ENCODE results near the gene C6orf141.
A peak's percentile ranks its signal among the peaks of the same experiment; 100 is the strongest.

The C6orf141 gene

DNA sequence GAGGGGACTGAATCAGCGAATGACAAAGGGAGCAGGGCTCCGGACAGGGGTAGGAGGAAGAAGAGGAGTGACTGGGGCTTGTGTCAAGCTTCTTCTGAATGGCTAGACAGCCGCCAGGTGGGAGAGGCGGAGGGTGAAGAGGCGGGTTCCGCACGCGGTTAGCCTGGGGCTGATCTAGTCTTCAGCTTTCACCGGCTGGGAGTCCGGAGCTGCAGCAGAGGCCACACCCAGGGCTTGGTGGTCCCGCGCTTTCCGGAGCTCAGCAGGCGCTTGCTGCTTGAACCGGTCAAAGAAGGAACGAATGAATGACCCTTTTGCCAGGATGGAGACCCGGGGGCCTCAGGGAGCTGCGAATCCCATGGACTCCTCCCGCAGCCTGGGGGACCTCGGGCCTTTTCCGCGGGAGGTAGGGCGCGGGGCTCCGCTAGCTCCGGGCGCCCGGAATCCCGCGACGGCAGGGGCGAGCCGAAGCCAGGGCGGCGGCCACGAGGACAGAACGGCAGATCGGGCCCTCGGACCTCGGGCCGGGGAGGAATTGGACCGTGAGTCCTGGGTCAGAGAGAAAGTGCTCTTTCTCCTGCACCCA is at the start of gene C6orf141:
Gene C6orf141 (plus strand): TSS at position 177 of the 586 bp plus-strand sequence. CDS start 125 bp downstream, at position 302.
- H3K27me3 ChIP-seq (ENCODE audit: low read depth, low read length): no peaks in the 10 kb centered on the region
- peaks cover 0 to 18% of the 10 kb centered on the region in 2 donors for H3K4me1 ChIP-seq (ENCODE audit: control insufficient read depth in 1 of 2, insufficient read depth in 2 of 2, low read length in 2 of 2)
- no peaks in the 10 kb centered on the region for H3K36me3 ChIP-seq (ENCODE audit: control insufficient read depth in 1 of 2, insufficient read depth in 2 of 2, low read length in 2 of 2)
- no peaks in the 10 kb centered on the region for H3K9me3 ChIP-seq (ENCODE audit: control insufficient read depth in 1 of 2, low read length in 2 of 2)
- H3K27ac ChIP-seq (ENCODE audit: low read length): peak within 1 kb of the TSS; percentile 27
- H3K4me3 ChIP-seq (ENCODE audit: low read depth in 1 of 2, low read length in 2 of 2): peak within 1 kb of the TSS; percentile 67 to 75

DNA sequence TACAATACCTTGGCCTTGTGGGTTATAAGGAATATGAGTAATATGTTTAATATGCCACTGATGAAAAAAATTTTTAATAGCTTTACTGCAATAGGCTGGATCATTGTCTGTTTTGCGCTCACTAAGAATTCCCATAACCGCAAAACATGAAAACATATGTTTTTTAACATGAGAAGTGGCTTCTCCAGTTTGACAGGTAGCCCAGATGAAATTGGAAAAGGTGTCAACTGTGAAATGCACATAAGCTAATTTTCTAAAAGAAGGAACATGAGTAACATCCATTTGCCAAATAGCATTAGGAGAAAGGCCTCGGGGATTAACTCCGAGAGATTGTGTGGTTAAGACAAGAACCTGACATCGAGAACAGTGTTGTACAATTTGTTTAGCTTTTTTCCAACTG is 45.8 kb upstream of the C6orf141 start:
- Histone ChIP-seq H3K4me3 (ENCODE audit: low read depth in 1 of 2, low read length in 2 of 2) (no peak overlapping the region), H3K9me3 (ENCODE audit: control insufficient read depth in 1 of 2, low read length in 2 of 2) (no peaks in the 10 kb centered on the region), H3K4me1 (ENCODE audit: control insufficient read depth in 1 of 2, insufficient read depth in 2 of 2, low read length in 2 of 2) (no peaks in the 10 kb centered on the region), H3K27ac (ENCODE audit: low read length) (no peak overlapping the region), H3K27me3 (ENCODE audit: low read depth, low read length) (no peaks in the 10 kb centered on the region), H3K36me3 (ENCODE audit: control insufficient read depth in 1 of 2, insufficient read depth in 2 of 2, low read length in 2 of 2) (no peaks in the 10 kb centered on the region)

DNA sequence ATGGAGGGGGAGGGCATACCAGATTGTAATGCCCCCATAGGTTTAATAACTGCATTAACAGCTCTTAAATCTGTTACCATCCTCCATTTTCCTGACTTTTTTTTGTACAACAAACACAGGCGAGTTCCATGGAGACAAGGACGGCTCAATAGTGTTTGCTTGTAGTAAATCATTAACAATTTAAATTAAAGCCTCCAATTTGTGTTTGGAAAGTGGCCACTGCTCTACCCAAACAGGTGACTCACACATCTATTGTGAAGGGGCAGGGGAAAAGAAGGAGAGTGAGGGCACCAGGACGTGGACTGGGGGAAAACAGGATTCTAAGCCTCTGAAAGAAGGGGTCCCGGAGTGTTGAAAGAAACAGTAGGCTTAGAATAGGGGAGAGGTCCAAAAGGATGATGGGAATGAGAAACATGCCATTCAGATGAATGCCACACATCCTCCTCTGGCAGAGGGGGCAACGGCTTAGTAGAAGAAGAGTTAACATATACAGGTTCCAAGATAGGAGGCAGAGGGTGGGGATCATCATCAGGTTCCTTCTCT is 43.8 kb upstream of the C6orf141 start:
- no peaks in the 10 kb centered on the region for H3K36me3 ChIP-seq (ENCODE audit: control insufficient read depth in 1 of 2, insufficient read depth in 2 of 2, low read length in 2 of 2)
- H3K9me3 ChIP-seq (ENCODE audit: control insufficient read depth in 1 of 2, low read length in 2 of 2): no peaks in the 10 kb centered on the region
- H3K27ac ChIP-seq (ENCODE audit: low read length): no peak overlapping the region
- H3K27me3 ChIP-seq (ENCODE audit: low read depth, low read length): no peaks in the 10 kb centered on the region
- no peaks in the 10 kb centered on the region for H3K4me1 ChIP-seq (ENCODE audit: control insufficient read depth in 1 of 2, insufficient read depth in 2 of 2, low read length in 2 of 2)
- no peak overlapping the region for H3K4me3 ChIP-seq (ENCODE audit: low read depth in 1 of 2, low read length in 2 of 2)

GRCh38 chr6:49509342-49509741 is 41.1 kb upstream of the C6orf141 start:
- no peaks in the 10 kb centered on the region for H3K27me3 ChIP-seq (ENCODE audit: low read depth, low read length)
- H3K9me3 ChIP-seq (ENCODE audit: control insufficient read depth in 1 of 2, low read length in 2 of 2): no peaks in the 10 kb centered on the region
- no peak overlapping the region for H3K27ac ChIP-seq (ENCODE audit: low read length)
- H3K36me3 ChIP-seq (ENCODE audit: control insufficient read depth in 1 of 2, insufficient read depth in 2 of 2, low read length in 2 of 2): no peaks in the 10 kb centered on the region
- H3K4me1 ChIP-seq (ENCODE audit: control insufficient read depth in 1 of 2, insufficient read depth in 2 of 2, low read length in 2 of 2): no peaks in the 10 kb centered on the region
- no peak overlapping the region for H3K4me3 ChIP-seq (ENCODE audit: low read depth in 1 of 2, low read length in 2 of 2)

- no peak overlapping the region for H3K27ac ChIP-seq (ENCODE audit: low read length)
- H3K9me3 ChIP-seq (ENCODE audit: control insufficient read depth in 1 of 2, low read length in 2 of 2): no peaks in the 10 kb centered on the region
- no peaks in the 10 kb centered on the region for H3K27me3 ChIP-seq (ENCODE audit: low read depth, low read length)
- no peak overlapping the region for H3K4me3 ChIP-seq (ENCODE audit: low read depth in 1 of 2, low read length in 2 of 2)
- H3K36me3 ChIP-seq (ENCODE audit: control insufficient read depth in 1 of 2, insufficient read depth in 2 of 2, low read length in 2 of 2): no peaks in the 10 kb centered on the region
- no peaks in the 10 kb centered on the region for H3K4me1 ChIP-seq (ENCODE audit: control insufficient read depth in 1 of 2, insufficient read depth in 2 of 2, low read length in 2 of 2)
These were observed 37.1 kb upstream of the C6orf141 start for GRCh38 chr6:49513153-49513989.

DNA sequence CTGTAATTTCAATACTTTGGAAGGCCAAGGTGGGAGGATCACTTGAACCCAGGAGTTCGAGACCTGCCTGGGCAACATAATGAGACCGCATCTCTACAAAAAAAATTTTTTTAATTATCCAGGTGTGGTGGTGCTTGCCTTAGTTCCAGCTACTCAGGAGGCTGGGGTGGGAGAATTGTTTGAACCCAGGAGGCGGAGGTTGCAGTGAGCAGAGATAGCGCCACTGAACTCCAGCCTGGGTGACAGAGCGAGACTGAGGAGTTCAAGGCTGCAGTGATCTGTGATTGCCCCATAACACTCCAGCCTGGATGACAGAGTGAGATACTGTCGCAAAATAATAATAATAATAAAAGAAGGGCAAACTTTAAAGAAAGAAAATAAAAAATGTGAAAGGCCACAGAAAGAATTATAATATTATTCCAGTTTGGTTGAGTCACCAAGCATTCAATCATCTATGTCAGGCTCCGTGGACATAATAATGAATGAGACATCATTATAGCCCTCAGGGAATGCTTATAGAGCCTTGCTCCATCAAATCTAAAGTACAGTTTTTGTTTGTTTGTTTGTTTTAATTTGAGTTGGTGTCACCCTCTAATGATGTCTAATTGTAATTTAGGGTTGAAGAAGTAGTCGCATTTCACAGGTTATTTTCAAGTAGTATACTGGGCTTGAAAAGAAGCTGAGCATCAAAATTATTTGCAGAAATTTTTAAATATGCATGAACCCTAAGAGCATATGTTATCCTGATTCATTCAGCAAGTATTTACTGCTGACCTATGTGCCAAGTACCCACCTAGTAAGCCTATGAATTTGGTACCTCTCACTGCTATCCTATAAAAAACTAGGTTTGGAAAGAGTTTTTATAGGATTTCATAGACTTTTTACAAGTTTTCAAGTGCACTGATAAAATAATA is 35.6 kb upstream of the C6orf141 start:
- Histone ChIP-seq H3K27me3 (ENCODE audit: low read depth, low read length) (no peaks in the 10 kb centered on the region), H3K4me3 (ENCODE audit: low read depth in 1 of 2, low read length in 2 of 2) (no peak overlapping the region), H3K27ac (ENCODE audit: low read length) (no peak overlapping the region)

GRCh38 chr6:49515485-49516146 is 34.9 kb upstream of the C6orf141 start:
- Histone ChIP-seq H3K27me3 (ENCODE audit: low read depth, low read length) (no peaks in the 10 kb centered on the region), H3K4me1 (ENCODE audit: control insufficient read depth in 1 of 2, insufficient read depth in 2 of 2, low read length in 2 of 2) (no peaks in the 10 kb centered on the region), H3K36me3 (ENCODE audit: control insufficient read depth in 1 of 2, insufficient read depth in 2 of 2, low read length in 2 of 2) (no peaks in the 10 kb centered on the region), H3K4me3 (ENCODE audit: low read depth in 1 of 2, low read length in 2 of 2) (no peak overlapping the region), H3K9me3 (ENCODE audit: control insufficient read depth in 1 of 2, low read length in 2 of 2) (no peaks in the 10 kb centered on the region), H3K27ac (ENCODE audit: low read length) (no peak overlapping the region)

More for the DNA sequence above, 35.6 kb upstream of the C6orf141 start:
- Histone ChIP-seq H3K4me1 (ENCODE audit: control insufficient read depth in 1 of 2, insufficient read depth in 2 of 2, low read length in 2 of 2) (no peaks in the 10 kb centered on the region), H3K9me3 (ENCODE audit: control insufficient read depth in 1 of 2, low read length in 2 of 2) (no peaks in the 10 kb centered on the region), H3K36me3 (ENCODE audit: control insufficient read depth in 1 of 2, insufficient read depth in 2 of 2, low read length in 2 of 2) (no peaks in the 10 kb centered on the region)

DNA sequence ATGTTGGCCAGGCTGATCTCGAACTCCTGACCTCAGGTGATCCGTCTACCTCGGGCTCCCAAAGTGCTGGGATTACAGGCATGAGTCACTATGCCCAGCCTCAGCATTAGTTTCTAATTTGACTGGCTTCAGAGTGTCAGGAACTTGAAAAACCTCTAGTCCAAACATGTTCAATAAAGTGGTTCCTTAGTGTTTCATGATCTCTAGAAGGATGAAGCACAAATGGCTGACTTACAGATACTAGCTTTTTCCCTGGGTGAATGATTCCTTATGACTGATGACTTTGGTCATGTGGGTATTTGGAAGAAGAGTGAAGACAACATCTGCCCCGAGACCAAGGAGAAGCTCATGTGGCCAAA is 34.3 kb upstream of the C6orf141 start:
- H3K9me3 ChIP-seq (ENCODE audit: control insufficient read depth in 1 of 2, low read length in 2 of 2): no peaks in the 10 kb centered on the region
- no peaks in the 10 kb centered on the region for H3K4me1 ChIP-seq (ENCODE audit: control insufficient read depth in 1 of 2, insufficient read depth in 2 of 2, low read length in 2 of 2)

GRCh38 chr6:49517919-49518318 is 32.5 kb upstream of the C6orf141 start:
- Histone ChIP-seq H3K36me3 (ENCODE audit: control insufficient read depth in 1 of 2, insufficient read depth in 2 of 2, low read length in 2 of 2) (no peaks in the 10 kb centered on the region), H3K27ac (ENCODE audit: low read length) (no peak overlapping the region)

More for the DNA sequence above, 34.3 kb upstream of the C6orf141 start:
- Histone ChIP-seq H3K36me3 (ENCODE audit: control insufficient read depth in 1 of 2, insufficient read depth in 2 of 2, low read length in 2 of 2) (no peaks in the 10 kb centered on the region), H3K27ac (ENCODE audit: low read length) (no peak overlapping the region), H3K4me3 (ENCODE audit: low read depth in 1 of 2, low read length in 2 of 2) (no peak overlapping the region), H3K27me3 (ENCODE audit: low read depth, low read length) (no peaks in the 10 kb centered on the region)

GRCh38 chr6:49519660-49520059 is 30.8 kb upstream of the C6orf141 start:
- H3K9me3 ChIP-seq (ENCODE audit: control insufficient read depth in 1 of 2, low read length in 2 of 2): no peaks in the 10 kb centered on the region
- H3K4me3 ChIP-seq (ENCODE audit: low read depth in 1 of 2, low read length in 2 of 2): no peak overlapping the region
- H3K4me1 ChIP-seq (ENCODE audit: control insufficient read depth in 1 of 2, insufficient read depth in 2 of 2, low read length in 2 of 2): no peaks in the 10 kb centered on the region
- H3K27ac ChIP-seq (ENCODE audit: low read length): no peak overlapping the region
- no peaks in the 10 kb centered on the region for H3K27me3 ChIP-seq (ENCODE audit: low read depth, low read length)
- no peaks in the 10 kb centered on the region for H3K36me3 ChIP-seq (ENCODE audit: control insufficient read depth in 1 of 2, insufficient read depth in 2 of 2, low read length in 2 of 2)

More at GRCh38 chr6:49517919-49518318, 32.5 kb upstream of the C6orf141 start:
- H3K9me3 ChIP-seq (ENCODE audit: control insufficient read depth in 1 of 2, low read length in 2 of 2): no peaks in the 10 kb centered on the region
- H3K4me3 ChIP-seq (ENCODE audit: low read depth in 1 of 2, low read length in 2 of 2): no peak overlapping the region
- no peaks in the 10 kb centered on the region for H3K4me1 ChIP-seq (ENCODE audit: control insufficient read depth in 1 of 2, insufficient read depth in 2 of 2, low read length in 2 of 2)
- H3K27me3 ChIP-seq (ENCODE audit: low read depth, low read length): no peaks in the 10 kb centered on the region
